OCI-LY3 (cell line): Measurements from ENCODE around the gene CUX1.

Source experiments
- H2AFZ ChIP-seq: fragments of 200-600, 300-600 bp; shearing (Covaris generic); 2 replicates; pipeline ENCODE4 v1.6.0; 2014; ENCODE audit warnings: antibody characterized with exemption, low read depth, low read length
- H3K27ac ChIP-seq: fragments of 200-600, 300-600 bp; sonication (generic); 2 replicates; pipeline ENCODE4 v1.5.1; 2014; ENCODE audit warnings: mild to moderate bottlenecking, low read length, moderate library complexity, mixed read lengths
- H3K27me3 ChIP-seq: fragments of 200-600, 300-600 bp; sonication (generic); 2 replicates; pipeline ENCODE4 v1.6.1; 2014; ENCODE audit warnings: low read depth, low read length, mixed read lengths
- H3K36me3 ChIP-seq: fragments of 200-600, 300-600 bp; sonication (generic); replicated peaks from 2 replicates; pipeline ENCODE3; 2014; ENCODE audit warnings: low read depth, low read length, mixed read lengths
- H3K4me1 ChIP-seq: fragments of 300-600, 200-600 bp; sonication (generic); 2 replicates; pipeline ENCODE4 v1.6.1; 2014; ENCODE audit warnings: low read length, mixed read lengths
- H3K4me2 ChIP-seq: fragments of 200-600, 300-600 bp; sonication (generic); 2 replicates; pipeline ENCODE4 v1.6.1; 2014; ENCODE audit warnings: low read length, mixed read lengths
- H3K4me3 ChIP-seq: fragments of 300-600, 200-600 bp; sonication (generic); 2 replicates; pipeline ENCODE4 v1.5.1; 2014; ENCODE audit warnings: antibody characterized with exemption, mild to moderate bottlenecking, low read length, moderate library complexity
- H3K79me2 ChIP-seq: fragments of 300-600, 200-600 bp; shearing (Covaris generic); 2 replicates; pipeline ENCODE4 v1.6.1; 2014; ENCODE audit warnings: mild to moderate bottlenecking, low read length, mixed read lengths
- H3K9ac ChIP-seq: fragments of 300-600, 200-600 bp; shearing (Covaris generic); 2 replicates; pipeline ENCODE4 v1.6.0; 2014; ENCODE audit warnings: mild to moderate bottlenecking, low read length, moderate library complexity
- H3K9me3 ChIP-seq: fragments of 200-600, 300-600 bp; shearing (Covaris generic); 2 replicates; pipeline ENCODE4 v1.6.1; 2014; ENCODE audit warnings: low read length, mixed read lengths; ENCODE audit not compliant: insufficient read depth
- H4K20me1 ChIP-seq: fragments of 200-600, 300-600 bp; sonication (generic); 2 replicates; pipeline ENCODE4 v1.6.1; 2016; ENCODE audit warnings: low read length, mixed read lengths; ENCODE audit not compliant: insufficient read depth
- CTCF ChIP-seq: fragments of 200-600, 300-600 bp; sonication (generic); IDR thresholded peaks from 2 replicates; pipeline ENCODE4 v1.5.1; 2014; ENCODE audit warnings: antibody characterized with exemption, low read length, low read depth
- EZH2phosphoT487 ChIP-seq: fragments of 200-600 bp; shearing (Covaris generic); IDR thresholded peaks from 2 replicates; pipeline ENCODE4 v1.6.1; 2018; ENCODE audit warnings: antibody characterized with exemption, mixed run types, low read depth

The CUX1 gene

GRCh38 chr7:102004229-102004628 lies 186.8 kb downstream of the CUX1 start:
- no peak overlapping the region for H3K4me3 ChIP-seq
- H3K36me3 ChIP-seq, result no peaks in the 10 kb centered on the region
- H3K4me2 ChIP-seq, result no peak overlapping the region
- TF ChIP-seq CTCF (no peak), EZH2phosphoT487 (no peak)
- H3K79me2 ChIP-seq, result no peaks in the 10 kb centered on the region
- H3K27ac ChIP-seq, result no peak overlapping the region
- no peaks in the 10 kb centered on the region for H3K4me1 ChIP-seq
- no peaks in the 10 kb centered on the region for H3K9me3 ChIP-seq
- no peak overlapping the region for H3K9ac ChIP-seq
- no peaks in the 10 kb centered on the region for H3K27me3 ChIP-seq
- no peak overlapping the region for H2AFZ ChIP-seq
- H4K20me1 ChIP-seq, result peaks cover 20% of the 10 kb centered on the region

GRCh38 chr7:102004848-102005247 lies 187.4 kb downstream of the CUX1 start:
- Histone ChIP-seq H2AFZ (no peak overlapping the region), H3K4me2 (no peak overlapping the region), H4K20me1 (peaks cover 20% of the 10 kb centered on the region), H3K4me3 (no peak overlapping the region), H3K9me3 (no peaks in the 10 kb centered on the region), H3K27ac (no peak overlapping the region), H3K4me1 (no peaks in the 10 kb centered on the region), H3K36me3 (no peaks in the 10 kb centered on the region), H3K9ac (no peak overlapping the region), H3K79me2 (no peaks in the 10 kb centered on the region), H3K27me3 (no peaks in the 10 kb centered on the region)
- TF ChIP-seq CTCF, result no peak
- no peak for TF ChIP-seq EZH2phosphoT487

DNA sequence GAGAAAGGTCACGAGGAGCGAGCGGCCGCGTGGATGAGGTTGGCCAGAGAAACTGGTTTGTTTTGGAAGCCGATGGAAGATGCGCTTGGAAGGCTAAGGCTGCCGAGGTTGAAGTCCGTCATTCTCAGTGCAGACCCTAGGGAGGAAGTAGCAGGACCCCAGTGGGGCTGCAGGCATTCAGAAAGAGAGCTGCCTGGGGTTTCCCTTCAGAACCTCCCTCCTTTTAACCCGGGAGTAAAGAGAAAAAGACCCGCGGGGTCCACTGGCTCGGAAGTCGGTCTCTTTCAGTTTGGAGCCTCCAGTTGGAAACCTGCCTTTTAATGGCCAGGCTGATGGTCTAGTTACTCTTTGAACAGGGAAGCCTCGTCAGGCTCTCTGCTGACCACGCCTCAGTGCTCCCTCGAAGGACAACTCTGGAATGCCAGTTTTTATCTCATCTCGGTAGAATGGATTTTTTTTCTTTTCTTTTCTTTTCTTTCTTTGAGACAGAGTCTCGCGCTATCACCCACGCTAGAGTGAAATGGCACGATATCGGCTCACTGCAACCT lies 188.6 kb downstream of the CUX1 start:
- Histone ChIP-seq H2AFZ (no peak overlapping the region), H3K36me3 (no peaks in the 10 kb centered on the region), H3K9me3 (no peaks in the 10 kb centered on the region), H3K79me2 (no peaks in the 10 kb centered on the region), H3K9ac (no peak overlapping the region), H3K4me1 (no peaks in the 10 kb centered on the region), H4K20me1 (peaks cover 16% of the 10 kb centered on the region), H3K27ac (no peak overlapping the region), H3K4me3 (no peak overlapping the region), H3K4me2 (no peak overlapping the region), H3K27me3 (no peaks in the 10 kb centered on the region)
- TF ChIP-seq CTCF (no peak), EZH2phosphoT487 (no peak)

GRCh38 chr7:102006695-102007094 lies 189.3 kb downstream of the CUX1 start:
- no peak overlapping the region for H3K9ac ChIP-seq
- H3K27ac ChIP-seq, result no peak overlapping the region
- no peak overlapping the region for H3K4me2 ChIP-seq
- no peak overlapping the region for H3K4me3 ChIP-seq
- H3K9me3 ChIP-seq, result no peaks in the 10 kb centered on the region
- H4K20me1 ChIP-seq, result peaks cover 14% of the 10 kb centered on the region; the same call in 1 of the 2 replicates
- no peaks in the 10 kb centered on the region for H3K27me3 ChIP-seq
- no peaks in the 10 kb centered on the region for H3K4me1 ChIP-seq
- no peaks in the 10 kb centered on the region for H3K79me2 ChIP-seq
- H3K36me3 ChIP-seq, result no peaks in the 10 kb centered on the region
- TF ChIP-seq CTCF (no peak), EZH2phosphoT487 (no peak)
- no peak overlapping the region for H2AFZ ChIP-seq
